GM19372 (cell line): ENCODE data around the gene TGM2.

Source experiments
- ATAC-seq: cut with Tn5 transposase; IDR thresholded peaks from one replicate; pipeline ENCODE4 v1.9.1; 2021; ENCODE audit warnings: mild to moderate bottlenecking, low read depth, moderate library complexity; ENCODE audit not compliant: unreplicated experiment

TGM2 gene

GRCh38 chr20:38162878-38163875, 1.9 kb downstream of the TGM2 start:
- no peak for ATAC-seq

GRCh38 chr20:38162149-38162548, 2.9 kb downstream of the TGM2 start:
- no peak for ATAC-seq

GRCh38 chr20:38161412-38161774, 3.7 kb downstream of the TGM2 start:
- ATAC-seq: no peak

GRCh38 chr20:38159957-38160756, 4.9 kb downstream of the TGM2 start:
- no peak for ATAC-seq

- ATAC-seq: no peak
Observed at GRCh38 chr20:38159566-38159956, 5.5 kb downstream of the TGM2 start.

- no peak for ATAC-seq
Observed at GRCh38 chr20:38158701-38159351, 6.2 kb downstream of the TGM2 start.

- ATAC-seq: no peak
Observed at GRCh38 chr20:38157635-38158495, 7.2 kb downstream of the TGM2 start.

- ATAC-seq: no peak
Observed at GRCh38 chr20:38156888-38157634, 8.0 kb downstream of the TGM2 start.

- no peak for ATAC-seq
Observed at GRCh38 chr20:38156280-38156679, 8.8 kb downstream of the TGM2 start.

GRCh38 chr20:38155811-38156210, 9.3 kb downstream of the TGM2 start:
- ATAC-seq: no peak

- no peak for ATAC-seq
Observed at GRCh38 chr20:38153401-38153800, 11.7 kb downstream of the TGM2 start.

GRCh38 chr20:38152621-38153221, 12.3 kb downstream of the TGM2 start:
- no peak for ATAC-seq

GRCh38 chr20:38152175-38152620, 12.9 kb downstream of the TGM2 start:
- ATAC-seq: no peak

- ATAC-seq: no peak
Observed at GRCh38 chr20:38151455-38151854, 13.6 kb downstream of the TGM2 start.

- no peak for ATAC-seq
Observed at GRCh38 chr20:38150335-38151170, 14.5 kb downstream of the TGM2 start.

GRCh38 chr20:38148328-38149102, 16.6 kb downstream of the TGM2 start:
- ATAC-seq: no peak

- ATAC-seq: no peak
Observed at GRCh38 chr20:38147751-38148150, 17.3 kb downstream of the TGM2 start.
